GM21381 (cell line): ENCODE measurements around the gene SRSF12.
"Not testable (repeated sequence)": the region's sequence is repeated elsewhere in the genome, so short reads cannot be mapped to it uniquely, and the experiment has no call there.

Source experiments
- ATAC-seq: cut with Tn5 transposase; IDR thresholded peaks from one replicate; pipeline ENCODE4 v1.9.1; 2021; ENCODE audit warnings: mild to moderate bottlenecking, moderate library complexity; ENCODE audit not compliant: unreplicated experiment

SRSF12 gene

DNA sequence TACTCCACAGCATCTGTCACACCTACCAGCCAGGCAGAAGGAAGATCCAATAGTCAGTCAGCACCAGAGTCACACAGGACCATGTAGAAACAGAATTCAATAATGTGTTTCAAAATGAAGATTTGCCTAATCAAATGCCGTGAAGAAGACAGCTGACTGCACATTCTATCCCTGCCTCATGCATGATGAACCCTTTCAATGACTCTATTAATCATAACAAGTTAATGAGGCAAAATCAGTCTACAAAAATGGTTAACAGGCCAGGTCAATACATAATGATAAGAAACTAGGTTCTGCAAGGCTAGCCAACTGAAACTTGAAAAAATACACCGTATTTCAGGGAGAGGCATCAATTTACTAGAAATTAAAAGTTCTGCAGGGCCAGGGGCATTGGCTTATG lies 44.0 kb downstream of the SRSF12 start:
- no peak for ATAC-seq

DNA sequence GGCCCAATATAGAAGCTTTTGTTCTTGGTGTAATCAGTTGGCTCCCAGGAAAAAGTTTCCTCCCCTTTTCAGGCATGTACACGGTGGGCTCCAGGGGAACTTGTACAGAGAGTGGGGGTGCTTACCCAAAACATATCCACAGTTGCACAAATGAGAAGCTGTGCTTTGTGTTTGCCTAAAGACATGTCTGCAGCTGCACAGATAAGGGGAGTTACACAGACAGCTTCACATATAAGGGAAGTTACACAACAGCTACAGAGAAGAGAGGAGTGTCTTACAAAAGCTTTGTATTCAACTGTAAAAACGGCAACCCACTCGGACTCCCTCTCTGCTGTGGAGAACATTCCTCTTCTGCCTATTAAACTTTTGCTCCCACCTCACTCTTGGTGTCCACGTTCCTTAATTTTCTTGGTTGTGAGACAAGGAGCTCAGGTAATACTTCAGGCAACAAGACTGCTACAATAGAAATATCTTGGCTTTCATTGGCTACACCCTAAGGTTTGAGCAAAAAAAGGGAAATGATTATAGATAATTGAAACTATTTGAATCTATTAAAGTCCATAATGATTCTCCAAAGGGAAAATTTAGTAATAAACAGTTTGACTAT lies 44.8 kb downstream of the SRSF12 start:
- ATAC-seq, result no peak

DNA sequence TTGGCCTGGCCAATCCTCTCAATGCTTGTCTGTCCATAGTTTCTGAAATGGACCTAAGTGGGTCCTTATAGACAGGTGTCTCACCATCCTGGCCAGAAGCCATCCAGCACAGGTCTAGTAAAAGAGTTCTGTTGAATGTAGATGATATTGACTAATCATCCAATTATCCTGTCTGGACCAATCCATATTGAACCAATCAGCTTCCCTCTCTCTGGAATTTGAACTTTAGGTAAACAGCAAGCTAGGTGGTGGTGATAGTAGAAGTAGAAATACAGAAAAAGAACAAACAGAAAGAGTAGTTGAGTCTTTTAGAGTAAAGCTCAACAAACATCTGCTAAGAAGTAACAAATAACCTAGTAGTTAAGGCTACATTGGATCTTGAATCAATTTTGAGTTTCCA lies 46.8 kb downstream of the SRSF12 start:
- ATAC-seq, result no peak

DNA sequence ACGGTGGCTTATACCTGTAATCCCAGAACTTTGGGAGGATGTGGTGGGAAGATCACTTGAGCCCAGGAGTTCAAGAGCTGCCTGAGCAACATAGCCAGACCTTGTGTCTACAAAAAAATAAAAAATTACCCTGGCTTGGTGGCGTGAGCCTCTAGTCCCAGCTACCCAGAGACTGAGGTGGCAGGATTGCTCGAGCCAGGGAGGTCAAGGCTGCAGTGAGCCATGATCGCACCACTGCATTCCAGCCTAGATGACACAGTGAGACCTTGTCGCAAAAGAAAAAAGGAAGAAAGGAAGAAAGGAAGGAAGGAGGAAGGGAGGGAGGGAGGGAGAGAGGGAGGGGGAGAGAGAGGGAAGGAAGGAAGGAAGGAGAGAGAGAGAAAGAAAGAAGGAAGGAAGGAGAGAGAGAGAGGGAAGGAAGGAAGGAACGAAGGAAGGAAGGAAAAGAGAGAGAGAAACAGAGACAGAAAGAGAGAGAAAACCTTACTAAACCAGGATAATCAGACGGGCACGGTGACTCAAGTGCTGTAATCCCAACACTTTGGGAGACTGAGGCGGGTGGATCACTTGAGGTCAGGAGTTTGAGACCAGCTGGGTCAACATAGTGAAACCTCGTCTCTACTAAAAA lies 48.2 kb downstream of the SRSF12 start:
- no peak for ATAC-seq

DNA sequence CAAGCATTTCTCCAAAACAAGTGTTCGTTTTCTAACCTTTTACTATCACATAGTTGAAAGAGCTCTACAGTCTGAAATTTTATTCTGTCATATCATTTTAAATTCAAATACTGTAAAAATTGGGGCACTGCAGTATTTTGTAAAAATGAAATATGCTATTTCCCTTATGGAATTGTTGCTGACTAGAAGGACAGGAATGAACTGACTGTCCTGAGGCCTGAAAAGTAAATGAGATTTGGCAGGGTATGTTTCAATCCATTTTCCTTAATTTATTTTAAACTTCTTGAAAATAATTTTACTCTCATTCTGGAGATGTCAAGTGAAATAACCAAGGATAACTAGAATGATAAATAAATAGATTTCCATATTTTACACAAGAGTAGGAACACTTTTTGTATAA lies 49.2 kb downstream of the SRSF12 start:
- ATAC-seq, result no peak

DNA sequence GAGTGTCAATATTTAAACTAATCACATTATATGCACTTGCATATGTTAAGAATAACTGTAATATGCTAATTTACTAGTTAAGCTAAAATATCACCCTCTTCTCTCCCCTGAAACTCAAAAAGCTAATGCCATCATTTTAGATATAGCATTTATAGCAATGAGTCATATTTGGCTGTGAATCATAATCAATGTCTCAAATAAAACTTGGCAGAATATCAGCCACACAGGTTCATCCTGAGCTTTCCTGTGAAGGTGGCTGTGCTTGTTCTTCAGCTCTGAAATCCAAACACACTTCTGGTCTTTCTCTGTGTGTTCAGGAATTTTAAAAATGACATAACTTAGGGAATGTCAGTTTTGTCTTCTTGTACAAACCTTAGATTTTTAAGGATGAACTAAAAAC lies 50.1 kb downstream of the SRSF12 start:
- ATAC-seq, result no peak

DNA sequence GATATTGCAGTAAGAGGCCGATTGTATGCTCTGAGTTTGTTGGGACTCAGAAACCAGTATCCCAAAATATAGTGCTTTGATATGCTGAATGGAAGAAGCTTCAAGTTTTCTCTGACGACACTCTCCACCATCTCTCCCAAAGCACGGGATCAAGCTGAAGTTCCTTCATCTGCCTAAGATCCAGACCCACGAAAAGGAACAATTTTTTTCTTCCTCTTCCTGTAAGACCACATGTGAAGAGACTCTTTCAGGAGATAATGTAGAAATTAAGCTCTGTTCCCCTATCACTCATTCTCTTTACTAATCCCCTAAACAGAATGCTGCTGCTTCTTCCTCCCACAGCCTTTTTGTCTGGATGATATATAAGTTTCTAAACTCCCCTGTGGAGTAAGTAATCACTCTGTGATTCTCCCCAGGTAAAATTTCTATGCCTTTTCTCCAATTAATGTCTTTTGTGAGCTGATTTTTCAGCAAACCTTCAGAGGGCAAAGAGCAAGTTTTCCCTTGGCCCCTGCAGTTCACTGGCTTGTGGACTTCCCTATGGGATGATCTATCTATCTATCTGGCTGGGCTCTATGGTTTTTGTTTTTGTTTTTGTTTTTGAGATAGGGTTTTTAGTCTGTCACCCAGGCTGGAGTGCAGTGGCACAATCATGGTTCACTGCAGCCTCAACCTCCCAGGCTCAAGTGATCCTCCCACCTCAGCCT lies 50.8 kb downstream of the SRSF12 start:
- ATAC-seq, result no peak

DNA sequence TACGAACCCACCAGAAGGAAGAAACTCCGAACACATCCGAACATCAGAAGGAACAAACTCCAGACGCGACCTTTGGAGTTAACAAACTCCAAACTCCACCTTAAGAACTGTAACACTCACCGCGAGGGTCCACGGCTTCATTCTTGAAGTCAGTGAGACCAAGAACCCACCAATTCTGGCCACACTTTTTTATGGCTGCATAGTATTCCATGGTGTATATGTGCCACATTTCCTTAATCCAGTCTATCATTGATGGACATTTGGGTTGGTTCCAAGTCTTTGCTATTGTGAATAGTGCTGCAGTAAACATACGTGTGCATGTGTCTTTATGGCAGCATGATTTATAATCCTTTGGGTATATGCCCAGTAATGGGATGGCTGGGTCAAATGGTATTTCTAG lies 51.8 kb downstream of the SRSF12 start:
- not testable (repeated sequence) for ATAC-seq

DNA sequence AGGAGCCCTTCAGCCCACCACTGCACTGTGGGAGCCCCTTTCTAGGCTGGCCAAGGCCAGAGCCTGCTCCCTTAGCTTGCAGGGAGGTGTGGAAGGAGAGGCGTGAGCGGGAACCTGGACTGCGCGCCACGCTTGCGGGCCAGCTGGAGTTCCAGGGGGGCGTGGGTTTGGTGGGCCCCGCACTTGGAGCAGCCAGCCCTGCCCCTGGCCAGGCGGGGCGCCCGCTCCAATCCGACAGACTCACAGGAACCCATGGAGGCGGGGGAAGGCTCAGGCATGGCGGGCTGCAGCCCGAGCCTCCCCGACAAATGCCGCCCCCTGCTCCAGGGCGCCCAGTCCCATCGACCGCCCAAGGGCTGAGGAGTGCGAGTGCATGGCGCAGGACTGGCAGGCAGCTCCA lies 52.9 kb downstream of the SRSF12 start:
- ATAC-seq, result not testable (repeated sequence)

DNA sequence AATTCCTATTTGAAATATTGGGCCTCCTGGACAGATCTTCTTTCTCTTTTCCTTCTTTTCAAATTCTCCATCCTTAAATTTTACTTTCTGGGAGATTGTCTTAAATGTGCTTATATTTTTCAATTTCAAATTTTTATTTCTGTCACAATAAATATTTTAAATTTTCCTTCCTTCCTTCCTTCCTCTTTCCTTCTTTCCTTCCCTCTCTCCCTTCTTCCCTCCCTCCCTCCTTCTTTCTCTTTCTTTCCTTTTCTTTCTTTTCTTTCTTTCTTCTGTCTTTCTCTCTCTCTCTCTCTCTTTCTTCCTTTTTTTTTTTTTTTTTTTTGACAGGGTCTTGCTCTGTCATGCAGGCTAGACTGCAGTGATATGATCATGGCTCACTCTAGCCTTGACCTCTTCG lies 54.0 kb downstream of the SRSF12 start:
- ATAC-seq, result no peak

DNA sequence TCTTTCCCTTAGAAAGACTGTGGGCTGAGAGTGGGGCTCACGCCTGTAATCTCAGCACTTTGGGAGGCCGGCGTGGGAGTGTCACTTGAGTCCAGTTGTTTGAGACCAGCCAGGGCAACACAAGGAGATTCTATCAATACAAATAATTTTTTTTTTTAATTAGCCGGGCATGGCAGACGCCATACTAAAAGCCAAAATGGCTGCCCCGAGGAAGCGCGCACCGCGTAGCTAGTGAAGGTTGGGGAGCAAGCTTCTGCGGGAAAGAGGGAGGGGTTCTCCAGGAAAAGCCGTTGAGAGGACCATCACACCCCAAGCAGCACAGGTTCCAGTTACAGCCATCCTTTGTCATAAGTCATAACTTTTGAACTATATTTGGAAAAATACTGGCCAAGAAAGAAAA lies 58.6 kb downstream of the SRSF12 start:
- no peak for ATAC-seq

DNA sequence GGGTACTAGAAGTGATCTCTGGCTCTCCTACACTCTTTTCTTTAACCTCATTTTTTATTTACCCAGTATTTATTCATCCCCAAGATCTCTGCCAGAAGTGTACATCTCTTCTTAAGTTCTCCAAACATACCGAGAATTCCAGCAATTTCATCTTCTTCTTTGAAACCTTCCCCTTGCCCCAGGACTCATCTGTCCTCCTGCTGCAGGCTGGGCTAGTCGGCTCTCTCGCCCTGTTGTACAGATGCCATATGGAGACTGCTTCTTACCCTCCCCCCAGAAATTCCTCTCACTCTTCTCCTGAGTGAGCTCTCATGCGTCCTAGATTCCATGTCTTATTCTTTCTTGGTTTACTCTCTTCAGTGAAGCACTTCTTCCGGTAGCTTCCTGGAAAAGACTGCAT lies 59.2 kb downstream of the SRSF12 start:
- ATAC-seq, result no peak

DNA sequence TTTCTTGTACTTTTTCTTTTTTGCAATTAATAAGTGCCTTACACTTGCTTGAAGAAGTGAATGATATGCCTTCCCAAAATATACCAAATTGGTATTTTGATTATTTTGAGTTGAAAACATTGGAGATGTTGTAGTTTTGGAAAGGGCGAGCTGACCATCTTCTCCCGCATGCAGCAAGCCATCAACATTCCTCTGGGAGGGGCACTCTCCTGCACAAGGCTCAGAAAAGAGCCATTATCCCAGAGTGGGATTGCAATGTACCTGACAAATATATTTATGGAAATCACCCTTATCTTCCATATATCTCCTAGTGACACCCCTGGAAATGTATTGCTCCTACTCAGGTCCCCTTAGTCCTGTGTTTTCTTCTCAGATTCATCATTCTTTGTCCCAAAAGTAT lies 60.1 kb downstream of the SRSF12 start:
- ATAC-seq, result no peak

DNA sequence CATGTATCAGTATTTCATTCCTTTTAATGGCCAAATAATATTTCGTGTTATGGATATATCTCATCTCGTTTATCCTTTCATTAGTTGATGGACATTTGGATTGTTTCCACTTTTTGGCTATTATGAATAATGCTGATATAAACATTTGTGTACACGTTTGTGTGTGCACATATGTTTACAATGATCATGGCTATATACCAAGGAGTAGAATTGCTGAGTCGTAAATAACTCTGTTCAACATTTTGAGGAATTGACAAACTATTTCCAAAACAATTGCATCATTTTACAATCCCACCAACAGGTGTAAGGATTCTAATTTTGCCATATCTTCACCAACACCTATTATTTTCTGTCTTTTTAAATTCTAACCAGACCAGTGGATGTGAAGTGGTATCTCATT lies 63.7 kb downstream of the SRSF12 start:
- no peak for ATAC-seq

DNA sequence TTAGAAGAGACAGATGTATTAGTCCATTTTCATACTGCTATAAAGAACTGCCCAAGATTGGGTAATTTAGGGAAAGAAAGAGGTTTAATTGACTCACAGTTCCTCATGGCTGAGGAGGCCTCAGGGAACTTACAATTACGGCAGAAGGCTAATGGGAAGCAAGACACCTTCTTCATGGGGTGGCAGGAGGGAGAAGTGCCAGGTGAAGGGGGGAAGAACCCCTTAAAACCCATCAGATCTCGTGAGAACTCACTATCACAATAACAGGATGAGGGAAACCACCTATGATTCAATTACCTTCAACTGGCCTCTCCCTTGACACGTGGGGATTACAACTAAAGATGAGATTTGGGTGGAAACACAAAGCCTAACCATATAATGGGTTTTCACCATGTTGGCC lies 66.2 kb downstream of the SRSF12 start:
- no peak for ATAC-seq

DNA sequence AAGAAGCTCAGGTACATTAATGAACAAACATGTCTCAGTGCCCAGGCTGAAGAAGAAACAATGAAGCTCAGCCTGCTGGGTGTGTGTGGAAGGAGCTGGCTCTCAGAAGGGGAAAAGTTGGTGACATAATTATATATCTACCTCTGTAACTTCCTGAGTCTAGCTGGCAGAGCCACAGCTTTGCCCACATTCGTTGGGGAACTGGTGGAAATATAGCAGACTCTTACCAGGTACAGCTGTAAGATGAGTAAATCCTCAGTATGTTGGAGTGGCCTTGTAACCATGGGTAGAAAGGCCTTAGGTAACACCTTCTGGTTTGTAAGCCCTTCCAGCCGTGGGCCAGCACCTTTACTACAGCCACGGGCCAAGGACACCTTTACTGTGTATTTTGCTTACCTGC lies 67.2 kb downstream of the SRSF12 start:
- no peak for ATAC-seq

DNA sequence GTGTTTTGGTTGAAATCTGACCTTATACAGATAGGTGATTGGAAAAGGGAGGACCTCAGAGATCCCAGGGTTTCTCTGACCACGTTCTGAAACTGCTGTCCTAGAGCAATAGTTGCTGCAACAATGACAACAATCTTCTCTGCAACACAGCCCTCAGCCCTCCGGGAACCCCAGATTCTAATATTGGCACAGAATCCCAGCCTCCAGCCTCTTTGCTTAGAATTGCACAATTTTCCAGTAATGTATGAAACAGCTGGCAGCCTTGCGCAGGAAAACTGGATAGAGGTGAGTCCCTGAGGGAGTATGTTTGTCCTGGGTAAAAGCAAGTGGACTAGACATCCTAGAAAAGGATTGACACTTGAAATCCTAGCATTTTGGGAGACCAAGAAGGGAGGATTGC lies 67.7 kb downstream of the SRSF12 start:
- ATAC-seq, result no peak

DNA sequence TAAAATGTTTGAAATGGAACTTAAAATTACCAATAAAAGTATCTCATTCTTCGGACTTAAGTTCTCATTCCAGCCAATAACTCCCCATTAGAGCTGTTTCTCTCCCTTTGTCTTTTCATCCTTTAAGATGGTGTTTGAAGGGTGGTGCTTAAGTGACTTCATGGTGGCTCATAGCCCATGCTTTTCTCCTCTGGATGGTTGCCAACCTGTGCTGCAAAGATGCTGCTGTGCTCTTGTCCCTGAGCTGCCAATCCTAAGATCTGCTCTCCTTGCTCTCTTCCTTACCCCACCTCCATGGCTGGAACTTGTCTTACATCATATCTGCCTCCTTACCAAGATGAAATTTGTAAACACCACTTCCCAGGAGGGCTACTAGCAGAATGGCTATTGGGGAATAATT lies 68.9 kb downstream of the SRSF12 start:
- ATAC-seq, result no peak

DNA sequence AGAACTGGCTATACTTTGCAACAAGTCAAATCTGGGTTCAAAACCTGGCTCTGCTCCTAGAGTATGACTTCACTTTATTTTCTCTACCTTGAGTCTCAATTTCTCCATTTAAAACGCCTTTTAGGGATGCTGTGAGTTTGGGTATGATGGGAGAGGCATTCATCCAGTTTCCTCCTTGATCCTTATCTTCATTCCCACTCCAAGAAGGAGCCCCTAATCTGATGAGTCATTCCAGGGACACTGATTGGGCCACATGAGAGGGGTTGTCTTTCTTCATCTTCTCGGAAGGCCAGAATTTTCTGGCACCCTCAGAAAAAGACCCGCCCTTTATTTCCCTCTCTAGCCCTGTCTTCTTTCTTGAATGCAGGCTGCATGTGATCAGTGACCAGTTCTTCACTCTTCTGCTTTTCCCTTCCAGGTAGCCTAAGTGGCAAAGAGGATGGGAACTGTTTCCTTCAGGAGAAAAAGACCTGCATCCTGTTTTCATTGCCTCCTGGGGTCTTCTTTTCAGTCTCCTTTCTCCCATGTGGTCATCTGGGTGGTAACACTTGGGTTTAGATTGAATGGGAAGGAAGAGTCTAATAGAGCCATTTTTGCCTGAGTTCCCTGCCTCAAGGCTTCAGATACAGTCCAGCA lies 69.5 kb downstream of the SRSF12 start:
- ATAC-seq, result no peak

DNA sequence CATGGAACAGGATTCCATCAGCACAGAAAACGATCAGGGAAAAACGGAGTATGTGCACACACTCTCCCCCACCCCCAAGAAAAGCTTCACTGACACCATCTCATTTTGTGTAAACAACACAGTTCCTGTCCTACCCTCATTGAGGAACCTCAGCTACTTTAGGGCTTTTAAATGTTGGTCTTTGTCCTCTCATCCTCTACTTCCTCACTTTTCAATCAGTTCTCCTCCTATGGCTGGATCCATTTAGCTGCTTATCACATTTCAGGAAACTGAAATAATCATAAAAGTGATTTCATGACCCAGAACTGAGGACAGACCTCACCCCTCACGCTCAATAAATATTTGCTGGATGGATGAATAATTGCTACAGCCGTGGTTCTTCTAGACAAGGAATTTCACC lies 70.4 kb downstream of the SRSF12 start:
- no peak for ATAC-seq
